ENCODE results near the gene ZDHHC24. TPM values are rescaled to one million over a fixed set of nuclear protein-coding genes. Genes with fewer than 3 reads are reported as not detected.

Gene ZDHHC24
- total RNA-seq, 1 experiment from 2014 or later = 26.9 TPM

DNA sequence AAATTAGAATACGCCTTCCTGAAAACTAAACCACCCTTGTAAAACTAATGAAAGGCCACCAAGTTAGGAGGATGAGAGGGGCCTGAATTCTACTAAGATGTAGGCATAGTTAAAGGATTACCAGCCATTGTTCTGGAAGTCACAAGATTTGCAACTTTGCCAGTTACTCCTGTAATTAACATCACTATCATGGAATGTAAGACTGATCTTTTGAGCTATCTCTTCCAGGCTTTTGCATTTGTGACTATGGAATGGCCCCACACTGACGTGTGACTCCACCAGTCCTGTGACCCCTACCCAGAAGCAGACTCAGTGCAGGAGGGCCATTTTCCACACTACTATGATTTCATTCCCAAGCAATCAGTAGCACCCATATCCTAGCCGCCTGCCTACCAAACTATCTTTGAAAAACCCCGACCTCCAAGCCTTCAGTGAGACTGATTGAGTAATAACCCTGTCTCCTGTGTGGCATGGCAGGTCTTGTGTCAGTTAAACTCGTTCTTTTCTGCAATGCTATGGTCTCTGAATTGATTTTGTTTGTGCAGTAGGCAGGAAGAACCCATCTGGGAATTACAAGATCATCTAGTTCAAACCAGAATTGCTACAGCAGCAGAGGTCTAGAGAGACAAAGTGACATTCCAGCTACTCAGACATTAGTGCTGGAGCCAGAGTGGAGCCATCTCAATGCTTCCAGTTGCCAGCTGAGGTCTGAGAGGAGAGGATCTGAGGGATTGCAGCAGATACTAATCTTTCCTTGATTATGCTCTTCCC, 24.4 kb upstream of the ZDHHC24 start:
- DNase-seq = no peak
- H3K27me3 Mint-ChIP-seq (ENCODE audit: insufficient read depth, unreplicated experiment) = peaks cover 4% of the 10 kb centered on the region
- POLR2A ChIA-PET = interaction anchor here (1.6 kb wide), 1 partner anchor 46 kb away, joined by 6 read pairs; the partner anchor contains the start of gene RBM14
- no TSS peak for BruUV-seq (replicated peaks)
- no peak overlapping the region for H3K4me3 Mint-ChIP-seq (ENCODE audit: unreplicated experiment)
- peaks cover 11% of the 10 kb centered on the region for H3K9me3 Mint-ChIP-seq (ENCODE audit: unreplicated experiment)
- peaks cover 16% of the 10 kb centered on the region for H3K4me1 Mint-ChIP-seq (ENCODE audit: low read depth, unreplicated experiment)
- no peaks in the 10 kb centered on the region for H3K36me3 Mint-ChIP-seq (ENCODE audit: insufficient read depth, unreplicated experiment)
- CTCF ChIA-PET = interaction anchor here (1.0 to 1.2 kb wide), 2 partner anchors 22 to 131 kb away, joined by 4 to 5 read pairs; partner anchors contain the start of genes CCDC87, CCS and MRPL11
- TF ChIP-seq, protein P1, sequence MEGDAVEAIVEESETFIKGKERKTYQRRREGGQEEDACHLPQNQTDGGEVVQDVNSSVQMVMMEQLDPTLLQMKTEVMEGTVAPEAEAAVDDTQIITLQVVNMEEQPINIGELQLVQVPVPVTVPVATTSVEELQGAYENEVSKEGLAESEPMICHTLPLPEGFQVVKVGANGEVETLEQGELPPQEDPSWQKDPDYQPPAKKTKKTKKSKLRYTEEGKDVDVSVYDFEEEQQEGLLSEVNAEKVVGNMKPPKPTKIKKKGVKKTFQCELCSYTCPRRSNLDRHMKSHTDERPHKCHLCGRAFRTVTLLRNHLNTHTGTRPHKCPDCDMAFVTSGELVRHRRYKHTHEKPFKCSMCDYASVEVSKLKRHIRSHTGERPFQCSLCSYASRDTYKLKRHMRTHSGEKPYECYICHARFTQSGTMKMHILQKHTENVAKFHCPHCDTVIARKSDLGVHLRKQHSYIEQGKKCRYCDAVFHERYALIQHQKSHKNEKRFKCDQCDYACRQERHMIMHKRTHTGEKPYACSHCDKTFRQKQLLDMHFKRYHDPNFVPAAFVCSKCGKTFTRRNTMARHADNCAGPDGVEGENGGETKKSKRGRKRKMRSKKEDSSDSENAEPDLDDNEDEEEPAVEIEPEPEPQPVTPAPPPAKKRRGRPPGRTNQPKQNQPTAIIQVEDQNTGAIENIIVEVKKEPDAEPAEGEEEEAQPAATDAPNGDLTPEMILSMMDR (IDR thresholded peaks at IDR 0.05; ENCODE audit: insufficient read depth in 1 of 2, low read depth in 1 of 2, low read length in 1 of 2, severe bottlenecking in 1 of 2, unreplicated experiment in 1 of 2) = no peak
- no peaks in the 10 kb centered on the region for H3K9me3 ChIP-seq
- no peaks in the 10 kb centered on the region for H3K4me1 ChIP-seq
- H3K36me3 ChIP-seq (ENCODE audit: control insufficient read depth, insufficient read depth, low read length) = no peaks in the 10 kb centered on the region
- no peak overlapping the region for H3K4me3 ChIP-seq (ENCODE audit: low read depth, low read length)
- no peak overlapping the region for H3K27ac Mint-ChIP-seq (ENCODE audit: unreplicated experiment)
- intact Hi-C loops (cut with micrococcal nuclease; ENCODE audit: unreplicated experiment) = no loop called here
- no peaks in the 10 kb centered on the region for H3K27me3 ChIP-seq (replicated peaks; ENCODE audit: control insufficient read depth, insufficient read depth, low read length)

DNA sequence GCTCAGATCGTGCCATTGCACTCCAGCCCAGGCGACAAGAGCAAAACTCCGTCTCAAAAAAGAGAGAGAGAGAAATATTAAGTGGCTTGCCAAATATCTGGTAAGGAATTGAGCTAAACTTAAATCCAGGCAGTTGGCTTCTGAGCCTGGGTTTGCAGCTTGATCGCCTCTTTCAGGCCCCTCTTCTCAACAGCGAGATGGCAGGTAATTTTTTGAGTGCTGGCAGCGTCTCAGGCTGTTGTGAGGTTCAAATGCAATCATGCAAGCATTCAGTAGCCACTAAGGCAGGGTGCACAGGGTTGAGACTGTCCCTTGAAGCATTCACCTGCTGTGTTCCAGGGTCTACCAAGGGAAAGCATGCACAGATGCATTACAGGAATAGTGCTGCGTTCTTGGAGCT, 23.2 kb upstream of the ZDHHC24 start:
- no peaks in the 10 kb centered on the region for H3K27me3 Mint-ChIP-seq (ENCODE audit: insufficient read depth, unreplicated experiment)
- TF ChIP-seq, protein P1 (IDR thresholded peaks at IDR 0.05; ENCODE audit: insufficient read depth in 1 of 2, low read depth in 1 of 2, low read length in 1 of 2, severe bottlenecking in 1 of 2, unreplicated experiment in 1 of 2) = no peak
- peaks cover 4% of the 10 kb centered on the region for H3K4me1 Mint-ChIP-seq (ENCODE audit: low read depth, unreplicated experiment)
- H3K4me3 Mint-ChIP-seq (ENCODE audit: unreplicated experiment) = no peak overlapping the region
- no peaks in the 10 kb centered on the region for H3K36me3 ChIP-seq (ENCODE audit: control insufficient read depth, insufficient read depth, low read length)
- H3K4me1 ChIP-seq = no peaks in the 10 kb centered on the region
- H3K4me3 ChIP-seq (ENCODE audit: low read depth, low read length) = no peak overlapping the region
- H3K9me3 ChIP-seq = no peaks in the 10 kb centered on the region
- no peak overlapping the region for H3K27ac Mint-ChIP-seq (ENCODE audit: unreplicated experiment)
- H3K36me3 Mint-ChIP-seq (ENCODE audit: insufficient read depth, unreplicated experiment) = no peaks in the 10 kb centered on the region
- intact Hi-C loops (cut with micrococcal nuclease; ENCODE audit: unreplicated experiment) = no loop called here
- DNase-seq = no peak
- BruUV-seq (replicated peaks) = no TSS peak
- ChIA-PET CTCF (interaction anchor here (1.1 to 1.2 kb wide), 2 partner anchors 10 to 23 kb away, joined by 3 to 5 read pairs; partner anchors contain the start of genes CCDC87 and CCS), POLR2A (interaction anchor here (1.6 kb wide), 1 partner anchor 47 kb away, joined by 6 read pairs; the partner anchor contains the start of gene RBM14)
- H3K9me3 Mint-ChIP-seq (ENCODE audit: unreplicated experiment) = peaks cover 6% of the 10 kb centered on the region
- no peaks in the 10 kb centered on the region for H3K27me3 ChIP-seq (replicated peaks; ENCODE audit: control insufficient read depth, insufficient read depth, low read length)

DNA sequence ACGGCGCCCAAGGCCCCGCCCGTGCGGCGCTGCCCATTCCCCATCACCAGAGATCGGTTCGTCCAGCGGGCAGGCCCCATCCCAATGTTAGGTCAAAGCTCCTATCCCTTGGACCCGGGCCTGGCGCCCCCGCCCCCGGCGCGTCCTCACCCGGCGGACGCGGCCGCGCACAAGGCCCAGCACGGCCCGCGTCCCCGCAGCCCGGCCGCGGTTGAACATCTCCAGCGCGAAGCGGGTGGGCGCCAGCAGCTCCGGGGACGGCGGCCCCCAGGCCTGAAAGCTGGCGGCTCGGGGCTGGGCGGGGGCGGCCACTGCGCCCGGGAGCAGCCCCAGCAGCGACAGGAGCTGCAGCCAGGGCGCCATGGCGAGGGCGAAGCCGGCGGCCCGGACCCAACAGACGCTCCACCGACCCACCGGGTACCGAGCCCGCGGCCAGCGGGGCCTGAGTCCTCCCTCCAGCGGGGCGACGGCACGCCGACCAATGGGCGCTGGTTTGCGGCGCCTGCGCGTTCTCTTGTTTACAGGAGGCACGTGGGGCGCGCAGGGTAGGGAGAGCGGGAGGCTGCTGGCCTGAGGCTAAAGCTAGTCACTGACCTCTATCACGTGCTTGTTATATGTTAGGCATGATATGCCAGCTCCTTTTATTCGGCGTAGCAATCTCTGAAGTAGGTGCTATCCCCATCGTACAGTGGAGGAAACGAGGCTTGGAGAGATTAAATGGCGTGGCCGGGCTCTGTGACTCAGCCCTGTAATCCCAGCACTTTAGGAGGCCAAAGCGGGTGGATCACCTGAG, 22.5 kb upstream of the ZDHHC24 start, which contains the start of gene CTSF:
Gene CTSF, minus strand, starts transcription at position 483 of the 793 bp plus-strand sequence. Its CDS starts 120 bp downstream, at position 363.
- Mint-ChIP-seq H3K36me3 (ENCODE audit: insufficient read depth, unreplicated experiment) (no peaks in the 10 kb centered on the region), H3K27me3 (ENCODE audit: insufficient read depth, unreplicated experiment) (no peaks in the 10 kb centered on the region), H3K4me3 (ENCODE audit: unreplicated experiment) (no peak within 1 kb of the TSS), H3K4me1 (ENCODE audit: low read depth, unreplicated experiment) (no peaks in the 10 kb centered on the region), H3K27ac (ENCODE audit: unreplicated experiment) (no peak within 1 kb of the TSS), H3K9me3 (ENCODE audit: unreplicated experiment) (no peaks in the 10 kb centered on the region)
- no peak for DNase-seq
- intact Hi-C loops (cut with micrococcal nuclease; ENCODE audit: unreplicated experiment) = no loop called here
- POLR2A ChIA-PET = interaction anchor here (0.5 kb wide), 1 partner anchor 307 kb away, joined by 8 read pairs; no protein-coding TSS in a partner anchor
- Histone ChIP-seq H3K36me3 (ENCODE audit: control insufficient read depth, insufficient read depth, low read length) (no peaks in the 10 kb centered on the region), H3K27me3 (replicated peaks; ENCODE audit: control insufficient read depth, insufficient read depth, low read length) (no peaks in the 10 kb centered on the region), H3K4me1 (no peaks in the 10 kb centered on the region), H3K4me3 (ENCODE audit: low read depth, low read length) (no peak within 1 kb of the TSS), H3K9me3 (no peaks in the 10 kb centered on the region)
- TF ChIP-seq, protein P1 (IDR thresholded peaks at IDR 0.05; ENCODE audit: insufficient read depth in 1 of 2, low read depth in 1 of 2, low read length in 1 of 2, severe bottlenecking in 1 of 2, unreplicated experiment in 1 of 2) = no peak
- BruUV-seq (replicated peaks) = no TSS peak
- CTCF ChIA-PET = interaction anchor here (1.1 to 1.2 kb wide), 2 partner anchors 11 to 24 kb away, joined by 3 to 5 read pairs; partner anchors contain the start of genes CCDC87 and CCS

Data from Caco-2 (cell line).